Esophagus squamous epithelium (tissue), 5 donors: Measurements from ENCODE around the gene OR2H2. TPM values are rescaled to one million over a fixed set of nuclear protein-coding genes. Genes with fewer than 3 reads are reported as not detected.
A peak's percentile ranks its signal among the peaks of the same experiment; 100 is the strongest.

Source experiments
- DNase-seq: peaks from one replicate; lab custom pipeline; 2025; lab: John Stamatoyannopoulos, UW
- H3K27ac ChIP-seq, 4 donors: fragments of 200-600 bp; sonication (generic); one replicate each; pipeline ENCODE4 v1.5.1; 2016 to 2019; ENCODE audit warnings: mild to moderate bottlenecking in 1 of 4
- H3K27me3 ChIP-seq, 4 donors: fragments of 200-600 bp; sonication (generic); 1 replicate in 3 of 4; 2 replicates in 1 of 4; pipeline versions ENCODE4 v1.5.1 to v1.6.0; 2017 to 2021; ENCODE audit warnings: antibody characterized with exemption in 1 of 4
- H3K36me3 ChIP-seq, 3 donors: fragments of 200-600 bp; sonication (generic); one replicate each; pipeline ENCODE4 v1.5.1; 2016 to 2019
- H3K4me1 ChIP-seq, 3 donors: fragments of 200-600 bp; sonication (generic); one replicate each; pipeline ENCODE4 v1.5.1; 2017 to 2019
- H3K4me3 ChIP-seq, 4 donors: fragments of 200-600 bp; sonication (generic); 1 replicate in 3 of 4; 2 replicates in 1 of 4; pipeline ENCODE4 v1.5.1; 2016 to 2019; ENCODE audit warnings: mild to moderate bottlenecking in 2 of 4, moderate library complexity in 1 of 4
- H3K9me3 ChIP-seq, 3 donors: fragments of 200-600 bp; sonication (generic); one replicate each; pipeline ENCODE4 v1.5.1; 2016 to 2019
- CTCF ChIP-seq, 6 experiments: fragments of 450-650 bp in 4 of 6; fragments of 200-600 bp in 2 of 6; sonication (generic) in 2 of 6; IDR thresholded peaks; one replicate each; pipeline ENCODE4 v1.5.1; 2016 to 2019; ENCODE audit warnings: antibody characterized with exemption in 6 of 6, mild to moderate bottlenecking in 4 of 6, moderate library complexity in 4 of 6
- POLR2A ChIP-seq, 4 donors: fragments of 450-650 bp; IDR thresholded peaks; one replicate each; pipeline ENCODE4 v1.6.1; 2017; ENCODE audit warnings: antibody characterized with exemption in 4 of 4, mild to moderate bottlenecking in 4 of 4, moderate library complexity in 3 of 4
- WGBS, 2 donors: methylation state at CpG; one replicate each; pipeline ENCODE4 v1.1.5; 2018; 5-methylcytosine and 5-hydroxymethylcytosine counted together
- intact Hi-C: fragments of 100-400 bp; cut with DNase I; formaldehyde crosslinking; loops from one replicate; pipeline ENCODE4 v1.15.0; 2022
- total RNA-seq, 4 donors: library from RNA; depleted of rRNA; stranded (reverse); fragments of >200 nt; gene quantifications; one replicate each; pipeline ENCODE4 v1.1.0, GENCODE V29; 2016
- donor health status: DM: yes; HTN: yes; CAD: no.

OR2H2 gene
- total RNA-seq, 4 donors from 2014 or later = not detected

DNA sequence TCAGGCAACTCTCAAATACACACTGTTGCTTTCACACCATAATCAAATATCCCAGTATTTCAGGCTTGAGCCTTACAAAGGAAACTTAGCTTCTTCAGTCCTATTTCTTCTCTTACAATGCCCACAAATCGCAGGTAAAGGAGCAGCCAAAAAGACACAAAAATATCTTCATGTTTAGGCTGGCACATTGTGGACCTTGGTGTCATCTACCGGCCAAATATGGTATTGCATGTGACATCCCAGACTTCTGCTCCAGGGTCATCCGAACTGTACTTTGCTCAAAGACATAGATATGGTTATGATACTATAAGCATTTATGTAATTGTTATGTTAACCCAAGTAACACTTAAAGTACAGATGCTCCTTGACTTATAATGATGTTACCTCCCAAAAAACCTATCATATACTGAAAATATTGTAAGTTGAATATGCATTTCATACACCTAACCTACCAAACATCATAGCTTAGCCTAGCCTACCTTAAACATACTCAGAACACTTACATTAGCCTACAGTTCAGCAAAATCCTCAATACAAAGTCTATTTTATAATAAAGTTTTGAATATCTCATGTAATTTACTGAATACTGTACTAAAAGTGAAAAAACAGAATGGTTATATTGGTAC lies 4.6 kb downstream of the OR2H2 start:
- Histone ChIP-seq H3K4me1 (peaks cover 0 to 4% (median 0%) of the 10 kb centered on the region in 3 donors), H3K27ac (no peak overlapping the region), H3K36me3 (no peaks in the 10 kb centered on the region), H3K9me3 (no peaks in the 10 kb centered on the region), H3K27me3 (peaks cover 0 to 31% (median 0%) of the 10 kb centered on the region in 4 donors), H3K4me3 (no peak overlapping the region)
- WGBS, 2 donors = 0 to 3% methylated on average over 3 of the region's 3 CpGs
- TF ChIP-seq CTCF (IDR thresholded peaks at IDR 0.05) = peak; percentile 87 to 94 (median 91)
- no peak for TF ChIP-seq POLR2A (IDR thresholded peaks at IDR 0.05)
- intact Hi-C loops = no loop called here
- no peak for DNase-seq

DNA sequence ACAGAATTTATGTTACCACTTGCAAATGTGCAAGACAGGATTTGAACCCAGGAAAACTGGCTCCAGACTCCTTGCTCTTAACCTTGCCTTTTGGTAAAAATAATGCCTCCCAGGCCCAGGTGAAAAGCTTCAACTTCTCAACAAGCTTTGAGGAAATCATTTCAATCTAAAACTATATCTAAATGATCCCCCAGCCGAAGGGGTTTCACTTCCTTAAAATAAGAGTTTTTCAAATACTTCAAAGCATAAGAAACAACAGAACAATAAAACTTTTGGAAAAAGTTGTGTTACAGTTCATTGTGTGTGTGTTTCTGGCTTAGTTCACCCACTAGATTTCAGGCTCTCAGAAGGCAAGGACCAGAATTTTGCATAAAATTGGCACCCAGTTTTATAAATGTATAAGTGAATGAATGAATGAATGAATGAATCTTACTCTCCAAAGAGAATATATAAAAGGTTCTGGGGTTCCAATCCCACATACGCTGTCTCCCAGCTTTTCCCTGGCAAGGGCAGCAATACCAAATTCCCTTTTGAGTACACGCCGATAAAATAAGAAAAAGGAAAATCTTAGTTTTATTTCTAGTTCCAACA lies 5.4 kb downstream of the OR2H2 start:
- no peak for DNase-seq
- peaks cover 0 to 26% (median 0%) of the 10 kb centered on the region in 4 donors for H3K27me3 ChIP-seq
- WGBS, 2 donors = 79 to 83% methylated on average over 4 of the region's 4 CpGs
- no peak for TF ChIP-seq CTCF (IDR thresholded peaks at IDR 0.05)
- no peak for TF ChIP-seq POLR2A (IDR thresholded peaks at IDR 0.05)
- no peaks in the 10 kb centered on the region for H3K9me3 ChIP-seq
- H3K4me3 ChIP-seq = no peak overlapping the region
- intact Hi-C loops = no loop called here
- peaks cover 0 to 4% (median 0%) of the 10 kb centered on the region in 3 donors for H3K4me1 ChIP-seq
- H3K27ac ChIP-seq = no peak overlapping the region
- H3K36me3 ChIP-seq = no peaks in the 10 kb centered on the region

- no peaks in the 10 kb centered on the region for H3K36me3 ChIP-seq
- intact Hi-C loops = no loop called here
- DNase-seq = no peak
- TF ChIP-seq CTCF (IDR thresholded peaks at IDR 0.05) = no peak
- TF ChIP-seq POLR2A (IDR thresholded peaks at IDR 0.05) = no peak
- no peaks in the 10 kb centered on the region for H3K9me3 ChIP-seq
- WGBS, 2 donors = 83 to 88% methylated on average over 2 of the region's 2 CpGs
- H3K27me3 ChIP-seq = peaks cover 0 to 26% (median 0%) of the 10 kb centered on the region in 4 donors
- H3K4me3 ChIP-seq = no peak overlapping the region
- no peak overlapping the region for H3K27ac ChIP-seq
- H3K4me1 ChIP-seq = peaks cover 0 to 4% (median 0%) of the 10 kb centered on the region in 3 donors
These were observed 6.8 kb downstream of the OR2H2 start for GRCh38 chr6:29591677-29592076.

DNA sequence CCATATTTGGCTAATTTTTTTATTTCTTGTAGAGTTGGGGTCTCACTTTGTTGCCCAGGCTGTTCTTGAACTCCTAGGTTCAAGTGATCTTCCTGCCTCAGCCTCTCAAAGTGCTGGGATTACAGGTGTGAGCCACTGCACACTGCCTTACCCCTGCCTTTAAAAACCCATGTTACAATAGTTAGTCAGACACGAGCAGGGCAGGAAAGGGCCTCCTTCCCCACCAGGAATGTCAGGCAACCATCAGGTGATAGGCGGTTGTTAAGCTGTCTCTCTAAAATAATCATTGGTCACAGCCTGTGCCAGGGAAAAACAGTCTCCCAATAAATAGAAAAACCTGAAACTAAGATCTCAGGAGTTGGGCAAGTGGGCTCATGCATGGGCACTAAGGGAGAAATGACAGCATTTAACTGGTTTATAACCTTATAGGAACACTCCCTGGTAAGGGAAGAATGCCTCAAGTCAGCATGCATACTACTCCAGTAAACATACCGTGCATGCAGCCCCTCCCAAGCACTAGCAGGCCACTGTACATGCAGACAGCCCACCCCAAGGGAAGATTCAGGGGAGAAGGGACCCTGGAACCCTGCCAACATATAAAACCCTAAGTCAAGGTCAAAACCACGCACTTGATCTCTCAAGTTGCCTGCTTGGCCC lies 8.4 kb downstream of the OR2H2 start:
- DNase-seq = no peak
- H3K4me3 ChIP-seq = no peak overlapping the region
- 16 to 18% methylated on average over 3 to 4 of the region's 4 CpGs for WGBS, 2 donors
- no peaks in the 10 kb centered on the region for H3K36me3 ChIP-seq
- intact Hi-C loops = no loop called here
- H3K4me1 ChIP-seq = peaks cover 0 to 4% (median 0%) of the 10 kb centered on the region in 3 donors
- TF ChIP-seq POLR2A (IDR thresholded peaks at IDR 0.05) (no peak), CTCF (IDR thresholded peaks at IDR 0.05) (no peak)
- H3K27ac ChIP-seq = no peak overlapping the region
- no peaks in the 10 kb centered on the region for H3K9me3 ChIP-seq
- peaks cover 0 to 26% (median 0%) of the 10 kb centered on the region in 4 donors for H3K27me3 ChIP-seq

DNA sequence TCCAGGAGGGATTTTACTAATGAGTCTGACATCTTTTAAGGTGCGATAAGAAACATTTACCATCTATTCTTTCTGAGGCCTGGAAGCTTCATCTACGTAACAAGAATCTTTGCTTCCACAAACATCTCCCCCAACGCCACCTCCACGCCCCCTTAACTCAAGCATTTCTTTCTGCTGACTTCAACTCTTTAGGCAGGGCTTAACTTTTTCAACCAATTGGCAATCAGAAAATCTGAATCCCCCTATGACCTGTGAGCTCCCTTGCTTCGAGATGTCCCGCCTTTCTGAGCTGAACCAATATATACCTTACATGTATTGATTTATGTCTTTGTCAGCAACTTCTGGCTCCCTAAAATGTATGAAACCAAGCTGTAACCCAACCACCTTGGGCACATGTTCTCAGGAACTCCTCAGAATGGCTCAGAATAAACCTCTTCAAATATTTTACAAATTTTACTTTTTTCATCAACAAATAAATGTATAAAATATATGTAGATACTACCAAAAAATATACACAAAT lies 11.5 kb downstream of the OR2H2 start:
- Histone ChIP-seq H3K4me1 (peaks cover 0 to 4% (median 0%) of the 10 kb centered on the region in 3 donors), H3K4me3 (no peak overlapping the region), H3K27ac (no peak overlapping the region), H3K9me3 (no peaks in the 10 kb centered on the region), H3K27me3 (peaks cover 0 to 11% (median 0%) of the 10 kb centered on the region in 4 donors), H3K36me3 (peaks cover 0 to 5% (median 0%) of the 10 kb centered on the region in 3 donors)
- no peak for DNase-seq
- WGBS, 2 donors = 74 to 81% methylated on average over 6 of the region's 6 CpGs
- TF ChIP-seq CTCF (IDR thresholded peaks at IDR 0.05) (no peak), POLR2A (IDR thresholded peaks at IDR 0.05) (no peak)
- intact Hi-C loops = no loop called here
